Endothelial cell of umbilical vein (primary cell): ENCODE results near the gene MIOS. TPM values are rescaled to one million over a fixed set of nuclear protein-coding genes. Genes with fewer than 3 reads are reported as not detected.

Source experiments
- BruUV-seq: library from RNA; stranded (reverse); fragments of 400-500 nt; replicated peaks from 2 replicates; lab custom pipeline; 2021; lab: Mats Ljungman, UMichigan
- CTCF ChIA-PET: fragments of 300-600, 350-600 bp; sonication (Branson Sonifier 250); formaldehyde crosslinking; loops from one replicate; lab custom pipeline; 2021; ENCODE audit warnings: antibody characterized with exemption, inconsistent platforms; lab: Charles Lee
- POLR2A ChIA-PET: fragments of 300-600, 350-600 bp; sonication (Branson Sonifier 250); formaldehyde crosslinking; loops from one replicate; lab custom pipeline; 2021; ENCODE audit warnings: antibody characterized with exemption, inconsistent platforms; lab: Charles Lee
- DNase-seq: peaks from one replicate; pipeline ENCODE4 v3.0.0-alpha.2; 2011; ENCODE audit warnings: low read depth, low spot score
- FAIRE-seq: peaks from 2 replicates; lab custom pipeline; 2011; peaks lifted over from hg19 to GRCh38; lab: Jason Lieb, UNC
- H2AFZ ChIP-seq: 2 replicates; pipeline ENCODE4 v1.6.0; 2012; ENCODE audit warnings: low read depth, low read length, control low read depth, inconsistent platforms
- H3K27ac ChIP-seq: 2 replicates; pipeline ENCODE4 v1.5.1; 2011; ENCODE audit warnings: low read depth, mild to moderate bottlenecking, control low read depth, low read length, moderate library complexity; ENCODE audit not compliant: insufficient read depth
- H3K27me3 ChIP-seq, 2 experiments: 2 replicates each; pipeline versions ENCODE4 v1.6.0 to v1.6.1; 2011; ENCODE audit warnings: low read length in 2 of 2, mixed read lengths in 1 of 2; ENCODE audit not compliant: control insufficient read depth in 2 of 2, insufficient read depth in 2 of 2
- H3K36me3 ChIP-seq, 2 experiments: 2 replicates in 1 of 2; 3 replicates in 1 of 2; pipeline ENCODE4 v1.5.1; 2011; ENCODE audit warnings: low read length in 2 of 2, mild to moderate bottlenecking in 1 of 2, moderate library complexity in 1 of 2; ENCODE audit not compliant: control insufficient read depth in 2 of 2, insufficient read depth in 2 of 2; ENCODE audit errors: extremely low read depth in 1 of 2
- H3K4me1 ChIP-seq: 3 replicates; pipeline ENCODE4 v1.5.1; 2011; ENCODE audit warnings: mild to moderate bottlenecking, low read length; ENCODE audit not compliant: control insufficient read depth, insufficient read depth; ENCODE audit errors: extremely low read depth
- H3K4me2 ChIP-seq: 2 replicates; pipeline ENCODE4 v1.6.1; 2011; ENCODE audit warnings: low read length, control low read depth, mixed read lengths; ENCODE audit not compliant: insufficient read depth
- H3K4me3 ChIP-seq, 3 experiments: fragments of 200-600 bp in 1 of 3; sonication (generic), shearing (Covaris generic) in 1 of 3; replicated peaks in 1 of 3; 2 replicates each; pipeline ENCODE4 v1.5.1; 2011 to 2016; ENCODE audit warnings: control low read depth in 3 of 3, low read length in 3 of 3, mild to moderate bottlenecking in 2 of 3, inconsistent platforms in 1 of 3, low read depth in 1 of 3, moderate library complexity in 1 of 3; ENCODE audit not compliant: insufficient read depth in 1 of 3
- H3K79me2 ChIP-seq: 2 replicates; pipeline ENCODE4 v1.6.0; 2012; ENCODE audit warnings: low read length, inconsistent platforms; ENCODE audit not compliant: control insufficient read depth, insufficient read depth
- H3K9ac ChIP-seq: replicated peaks from 2 replicates; pipeline ENCODE3; 2011; ENCODE audit warnings: low read length, control low read depth; ENCODE audit not compliant: insufficient read depth; ENCODE audit errors: extremely low read depth
- H3K9me1 ChIP-seq: replicated peaks from 3 replicates; pipeline ENCODE4 v1.6.0; 2011; ENCODE audit warnings: mild to moderate bottlenecking, low read length; ENCODE audit not compliant: control insufficient read depth, insufficient read depth; ENCODE audit errors: extremely low read depth
- H3K9me3 ChIP-seq: replicated peaks from 2 replicates; pipeline ENCODE4 v1.5.1; 2012; ENCODE audit warnings: low read length, inconsistent platforms; ENCODE audit not compliant: control insufficient read depth, insufficient read depth
- H4K20me1 ChIP-seq: replicated peaks from 2 replicates; pipeline ENCODE3; 2011; ENCODE audit warnings: mild to moderate bottlenecking, low read length; ENCODE audit not compliant: control insufficient read depth, insufficient read depth; ENCODE audit errors: extremely low read depth
- CTCF ChIP-seq, 2 donors: IDR thresholded peaks; 1 replicate in 1 of 2; 2 replicates in 1 of 2; pipeline ENCODE4 v1.5.1; 2011; ENCODE audit warnings: low read length in 2 of 2, mild to moderate bottlenecking in 2 of 2, moderate library complexity in 2 of 2, control low read depth in 1 of 2, inconsistent platforms in 1 of 2, low read depth in 1 of 2; ENCODE audit not compliant: insufficient read depth in 1 of 2; ENCODE audit errors: extremely low read depth in 1 of 2
- EZH2 ChIP-seq: IDR thresholded peaks from 2 replicates; pipeline ENCODE4 v1.6.1; 2012; ENCODE audit warnings: borderline replicate concordance, low read depth, mild to moderate bottlenecking, moderate library complexity, low read length, inconsistent platforms; ENCODE audit not compliant: severe bottlenecking
- FOS ChIP-seq: IDR thresholded peaks from 2 replicates; pipeline ENCODE4 v1.6.1; 2011; ENCODE audit warnings: mild to moderate bottlenecking, low read length, moderate library complexity, borderline replicate concordance; ENCODE audit not compliant: insufficient read depth
- GATA2 ChIP-seq: IDR thresholded peaks from 2 replicates; pipeline ENCODE4 v1.7.0; 2011; ENCODE audit warnings: low read depth, mild to moderate bottlenecking, moderate library complexity, mixed read lengths, low read length; ENCODE audit not compliant: insufficient read length, insufficient read depth
- MAX ChIP-seq: IDR thresholded peaks from 2 replicates; pipeline ENCODE4 v1.6.1; 2011; ENCODE audit not compliant: insufficient read depth, insufficient read length
- MYC ChIP-seq: IDR thresholded peaks from one replicate; pipeline ENCODE4 v1.6.1; 2011; ENCODE audit warnings: mild to moderate bottlenecking, low read depth, low read length
- POLR2A ChIP-seq: IDR thresholded peaks from 2 replicates; pipeline ENCODE4 v1.6.1; 2012; ENCODE audit warnings: low read depth, mild to moderate bottlenecking, control low read depth, low read length
- POLR2AphosphoS5 ChIP-seq: IDR thresholded peaks from 2 replicates; pipeline ENCODE4 v1.6.1; 2012; ENCODE audit warnings: low read depth, mild to moderate bottlenecking, control low read depth, low read length, moderate library complexity; ENCODE audit not compliant: insufficient read depth
- dilution Hi-C: fragments of 300-500 bp; cut with MboI; formaldehyde crosslinking; loops from one replicate; pipeline ENCODE4 v1.15.0; 2019; ENCODE audit warnings: low sequenced_read_pairs; ENCODE audit not compliant: extremely low pct_ligation_motif_present
- intact Hi-C: fragments of 100-400 bp; cut with micrococcal nuclease; formaldehyde crosslinking; loops from one replicate; pipeline ENCODE4 v1.10.0; 2022
- polyA plus RNA-seq, 4 experiments: library from polyadenylated mRNA; depleted of rRNA in 3 of 4; stranded (reverse) in 3 of 4; unstranded in 1 of 4; fragments of >200 nt; gene quantifications; 2 replicates each; pipeline versions ENCODE4 v1.2.1 to v1.2.3, GENCODE V29; 2011 to 2012; ENCODE audit warnings: missing spikeins in 1 of 4
- total RNA-seq: library from RNA; stranded (reverse); gene quantifications from 2 replicates; pipeline ENCODE4 v1.2.3, GENCODE V29; 2021

Gene MIOS
- total and polyA plus RNA-seq, 2 donors (not counting 3 experiments of a cell fraction or from before 2014, with no cell fraction given): 8.5 to 16.8 TPM

- Histone ChIP-seq H3K4me2 (no peak overlapping the region), H3K79me2 (no peaks in the 10 kb centered on the region), H3K9me1 (no peaks in the 10 kb centered on the region), H3K9me3 (no peaks in the 10 kb centered on the region), H3K9ac (no peak overlapping the region), H3K36me3 (no peaks in the 10 kb centered on the region), H3K4me3 (no peak overlapping the region), H3K4me1 (no peaks in the 10 kb centered on the region), H3K27me3 (no peaks in the 10 kb centered on the region), H2AFZ (no peak overlapping the region), H4K20me1 (no peaks in the 10 kb centered on the region), H3K27ac (no peak overlapping the region)
- DNase-seq (no peak), FAIRE-seq (no peak)
- ChIA-PET POLR2A (no interaction called here), CTCF (no interaction called here)
- TF ChIP-seq POLR2A (no peak), GATA2 (no peak), FOS (no peak), POLR2AphosphoS5 (no peak), CTCF (IDR thresholded peaks at IDR 0.05; ENCODE audit: extremely low read depth in 1 of 2, insufficient read depth in 1 of 2, low read depth in 1 of 2, low read length in 2 of 2) (no peak), MYC (no peak), EZH2 (no peak), MAX (no peak)
- intact Hi-C loops: no loop called here
- dilution Hi-C loops: no loop called here
- no TSS peak for BruUV-seq
Measured at GRCh38 chr7:7617550-7617949, 50.9 kb downstream of the MIOS start.
